Loucy (cell line): Measurements from ENCODE around the gene OR5K3.

Source experiments
- H2AFZ ChIP-seq: fragments of 200-600 bp; sonication (generic); 2 replicates; pipeline ENCODE4 v1.6.0; 2016; ENCODE audit warnings: antibody characterized with exemption, mild to moderate bottlenecking, low read length, moderate library complexity
- H3F3A ChIP-seq: fragments of 200-600 bp; 2 replicates; pipeline ENCODE4 v1.6.0; 2016; ENCODE audit warnings: antibody characterized with exemption, low read depth, mild to moderate bottlenecking
- H3K27me3 ChIP-seq: fragments of 200-600 bp; sonication (generic); 2 replicates; pipeline ENCODE4 v1.6.1; 2014; ENCODE audit warnings: low read length, mild to moderate bottlenecking; ENCODE audit not compliant: insufficient read depth, poor library complexity, severe bottlenecking
- H3K36me3 ChIP-seq: fragments of 200-600 bp; sonication (generic); 2 replicates; pipeline ENCODE4 v1.6.1; 2016; ENCODE audit warnings: low read length; ENCODE audit not compliant: insufficient read depth
- H3K4me1 ChIP-seq: fragments of 200-600 bp; sonication (generic); 2 replicates; pipeline ENCODE4 v1.5.1; 2014; ENCODE audit warnings: low read length, mild to moderate bottlenecking; ENCODE audit not compliant: insufficient read depth, poor library complexity, severe bottlenecking
- H3K4me2 ChIP-seq: fragments of 200-600 bp; sonication (generic); 2 replicates; pipeline ENCODE4 v1.6.0; 2014; ENCODE audit warnings: antibody characterized with exemption, low read length, low read depth, mild to moderate bottlenecking; ENCODE audit not compliant: poor library complexity, severe bottlenecking
- H3K4me3 ChIP-seq: fragments of 200-600 bp; sonication (generic); 2 replicates; pipeline ENCODE4 v1.5.1; 2014; ENCODE audit warnings: low read length, mild to moderate bottlenecking, mixed read lengths; ENCODE audit not compliant: poor library complexity, severe bottlenecking
- H3K79me2 ChIP-seq: fragments of 200-600 bp; sonication (generic); 2 replicates; pipeline ENCODE4 v1.6.1; 2014; ENCODE audit warnings: low read length; ENCODE audit not compliant: insufficient read depth
- H3K9ac ChIP-seq: fragments of 200-600 bp; sonication (generic); 2 replicates; pipeline ENCODE4 v1.6.0; 2014; ENCODE audit warnings: mild to moderate bottlenecking, low read depth, low read length, moderate library complexity; ENCODE audit not compliant: poor library complexity, severe bottlenecking
- H3K9me2 ChIP-seq: fragments of 200-600 bp; sonication (generic); replicated peaks from 2 replicates; pipeline ENCODE4 v1.6.1; 2016; ENCODE audit warnings: low read depth, low read length, mixed read lengths
- H3K9me3 ChIP-seq: fragments of 200-600 bp; sonication (generic); 2 replicates; pipeline ENCODE4 v1.6.1; 2014; ENCODE audit warnings: mild to moderate bottlenecking, antibody characterized with exemption, low read length, low read depth; ENCODE audit not compliant: insufficient read depth
- H4K20me1 ChIP-seq: fragments of 200-600 bp; sonication (generic); 2 replicates; pipeline ENCODE4 v1.6.0; 2014; ENCODE audit warnings: antibody characterized with exemption, low read length, mild to moderate bottlenecking; ENCODE audit not compliant: insufficient read depth, poor library complexity, severe bottlenecking
- CTCF ChIP-seq: fragments of 200-600 bp; sonication (generic); conservative IDR thresholded peaks from 2 replicates; pipeline ENCODE4 v1.5.1; 2014; ENCODE audit warnings: mild to moderate bottlenecking, antibody characterized with exemption, low read length
- EZH2phosphoT487 ChIP-seq: fragments of 200-600 bp; IDR thresholded peaks from 2 replicates; pipeline ENCODE4 v1.6.1; 2018; ENCODE audit warnings: antibody characterized with exemption, mild to moderate bottlenecking, moderate library complexity, borderline replicate concordance

The OR5K3 gene

DNA sequence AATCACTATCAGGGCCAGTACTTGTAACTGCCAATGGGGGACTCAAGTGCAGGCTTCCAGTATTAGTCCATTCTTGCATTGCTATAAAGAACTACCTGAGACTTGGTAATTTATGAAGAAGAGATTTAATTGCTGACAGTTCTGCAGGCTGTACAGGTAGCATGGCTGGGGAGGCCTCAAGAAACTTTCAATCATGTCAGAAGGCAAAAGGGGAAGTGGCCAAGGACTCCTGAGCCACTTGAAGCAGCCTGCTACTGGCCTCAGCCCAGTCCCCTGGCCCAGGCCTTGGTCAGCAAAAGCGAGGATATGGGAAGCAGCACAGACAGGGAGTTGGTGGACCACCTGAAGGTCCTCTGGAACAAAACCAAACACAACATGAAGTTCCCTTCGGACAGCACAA, 43.3 kb downstream of the OR5K3 start:
- TF ChIP-seq CTCF (no peak), EZH2phosphoT487 (no peak)
- peaks cover 11% of the 10 kb centered on the region; the same call in 1 of the 2 replicates for H3K9me3 ChIP-seq
- H4K20me1 ChIP-seq: no peaks in the 10 kb centered on the region
- no peaks in the 10 kb centered on the region for H3F3A ChIP-seq
- H3K79me2 ChIP-seq: no peaks in the 10 kb centered on the region
- H3K36me3 ChIP-seq: no peaks in the 10 kb centered on the region
- no peaks in the 10 kb centered on the region for H3K9me2 ChIP-seq
- H3K4me1 ChIP-seq: no peaks in the 10 kb centered on the region
- no peak overlapping the region for H3K4me2 ChIP-seq
- no peak overlapping the region for H3K4me3 ChIP-seq
- no peaks in the 10 kb centered on the region for H3K27me3 ChIP-seq
- no peak overlapping the region for H3K9ac ChIP-seq
- H2AFZ ChIP-seq: no peak overlapping the region

GRCh38 chr3:98434412-98434811, 43.9 kb downstream of the OR5K3 start:
- H3K36me3 ChIP-seq: no peaks in the 10 kb centered on the region
- H3K4me2 ChIP-seq: no peak overlapping the region
- no peak overlapping the region for H3K9ac ChIP-seq
- no peaks in the 10 kb centered on the region for H3F3A ChIP-seq
- H3K27me3 ChIP-seq: no peaks in the 10 kb centered on the region
- no peak overlapping the region for H2AFZ ChIP-seq
- no peaks in the 10 kb centered on the region for H4K20me1 ChIP-seq
- no peak for TF ChIP-seq EZH2phosphoT487
- no peak for TF ChIP-seq CTCF
- no peaks in the 10 kb centered on the region for H3K4me1 ChIP-seq
- H3K4me3 ChIP-seq: no peak overlapping the region
- peaks cover 11% of the 10 kb centered on the region; the same call in 1 of the 2 replicates for H3K9me3 ChIP-seq
- no peaks in the 10 kb centered on the region for H3K79me2 ChIP-seq
- no peaks in the 10 kb centered on the region for H3K9me2 ChIP-seq

DNA sequence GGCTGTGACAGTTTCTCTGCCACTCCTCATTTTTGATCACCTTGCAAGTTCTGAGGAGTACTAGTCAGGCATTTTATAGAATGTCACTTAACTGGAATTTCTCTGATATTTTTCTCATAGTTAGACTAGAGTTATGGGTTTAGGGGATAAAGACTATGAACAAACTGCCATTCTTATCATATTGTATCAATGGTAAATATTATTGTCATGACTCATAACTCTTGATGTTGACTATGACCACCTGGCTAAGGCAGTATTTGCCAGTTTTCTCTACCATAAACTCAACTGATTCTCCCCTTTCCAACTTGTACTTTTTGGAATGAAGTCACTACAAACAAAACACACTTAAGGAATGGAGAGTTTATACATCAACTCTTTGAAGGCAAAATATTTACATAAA, 49.8 kb downstream of the OR5K3 start:
- Histone ChIP-seq H3K9me3 (no peaks in the 10 kb centered on the region), H3K9me2 (no peaks in the 10 kb centered on the region), H3K27me3 (no peaks in the 10 kb centered on the region), H3K4me1 (no peaks in the 10 kb centered on the region), H3K79me2 (no peaks in the 10 kb centered on the region), H2AFZ (no peak overlapping the region), H3K4me2 (no peak overlapping the region), H3F3A (no peaks in the 10 kb centered on the region), H3K9ac (no peak overlapping the region), H3K4me3 (no peak overlapping the region), H3K36me3 (no peaks in the 10 kb centered on the region), H4K20me1 (no peaks in the 10 kb centered on the region)
- TF ChIP-seq EZH2phosphoT487 (no peak), CTCF (no peak)
